AG09309 (cell line): Measurements from ENCODE around the gene OR10R2.
A peak's percentile ranks its signal among the peaks of the same experiment; 100 is the strongest.

Experiments
- DNase-seq: peaks from one replicate; pipeline ENCODE4 v3.0.0-alpha.2; 2010; ENCODE audit warnings: low read depth
- H3K4me3 ChIP-seq: 2 replicates; pipeline ENCODE4 v1.5.1; 2011; ENCODE audit warnings: mild to moderate bottlenecking, low read depth, low read length, moderate library complexity; ENCODE audit not compliant: control insufficient read depth
- CTCF ChIP-seq: IDR thresholded peaks from 2 replicates; pipeline ENCODE4 v1.5.1; 2011; ENCODE audit warnings: mild to moderate bottlenecking, low read depth, low read length, inconsistent platforms; ENCODE audit not compliant: insufficient read depth, control insufficient read depth; ENCODE audit errors: missing control alignments

The OR10R2 gene

GRCh38 chr1:158496374-158496773 is 24.4 kb downstream of the OR10R2 start:
- no peak for DNase-seq

GRCh38 chr1:158506369-158506987 is 34.5 kb downstream of the OR10R2 start:
- no peak overlapping the region for H3K4me3 ChIP-seq
- DNase-seq: no peak
- TF ChIP-seq CTCF: peak; percentile 35

More at GRCh38 chr1:158496374-158496773, 24.4 kb downstream of the OR10R2 start:
- TF ChIP-seq CTCF: no peak
- H3K4me3 ChIP-seq: no peak overlapping the region

- TF ChIP-seq CTCF: no peak
- DNase-seq: no peak
- H3K4me3 ChIP-seq: no peak overlapping the region
Observed at GRCh38 chr1:158507511-158507910, 35.5 kb downstream of the OR10R2 start.

- DNase-seq: no peak
- TF ChIP-seq CTCF: no peak
- H3K4me3 ChIP-seq: no peak overlapping the region
Observed at GRCh38 chr1:158509471-158510156, 37.6 kb downstream of the OR10R2 start.

- H3K4me3 ChIP-seq: no peak overlapping the region
- DNase-seq: no peak
- no peak for TF ChIP-seq CTCF
Observed at GRCh38 chr1:158516966-158517365, 44.9 kb downstream of the OR10R2 start.

- no peak for DNase-seq
- TF ChIP-seq CTCF: no peak
Observed at GRCh38 chr1:158520021-158520420, 48.0 kb downstream of the OR10R2 start.

More at GRCh38 chr1:158520021-158520420, 48.0 kb downstream of the OR10R2 start:
- no peak overlapping the region for H3K4me3 ChIP-seq
